ENCODE results near the gene C3orf22.

The C3orf22 gene

DNA sequence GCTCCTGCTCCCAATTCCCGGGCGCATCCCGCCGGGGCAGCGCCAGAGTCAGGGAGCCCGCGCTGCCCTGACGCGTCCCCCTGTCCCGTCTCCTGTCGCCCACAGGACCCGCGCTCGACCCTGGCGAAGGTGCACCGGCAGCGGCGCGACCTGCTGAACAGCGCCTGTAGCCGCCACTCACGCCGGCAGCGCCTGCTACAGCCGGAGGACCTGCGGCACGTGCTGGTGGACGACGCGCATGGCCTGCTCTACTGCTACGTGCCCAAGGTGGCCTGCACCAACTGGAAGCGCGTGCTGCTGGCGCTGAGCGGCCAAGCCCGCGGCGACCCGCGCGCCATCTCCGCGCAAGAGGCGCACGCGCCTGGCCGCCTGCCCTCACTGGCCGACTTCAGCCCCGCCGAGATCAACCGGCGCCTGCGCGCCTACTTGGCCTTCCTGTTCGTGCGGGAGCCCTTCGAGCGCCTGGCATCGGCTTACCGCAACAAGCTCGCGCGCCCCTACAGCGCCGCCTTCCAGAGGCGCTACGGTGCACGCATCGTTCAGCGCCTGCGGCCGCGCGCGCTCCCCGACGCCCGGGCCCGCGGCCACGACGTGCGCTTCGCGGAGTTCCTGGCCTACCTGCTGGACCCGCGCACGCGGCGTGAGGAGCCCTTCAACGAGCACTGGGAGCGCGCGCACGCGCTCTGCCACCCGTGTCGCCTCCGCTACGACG, 16.9 kb downstream of the C3orf22 start:
- no peak for TF ChIP-seq GATA3 (IDR thresholded peaks at IDR 0.05; ENCODE audit: low read depth, low read length)
- TF ChIP-seq GATA2 (IDR thresholded peaks at IDR 0.05; ENCODE audit: low read depth, low read length), result no peak

DNA sequence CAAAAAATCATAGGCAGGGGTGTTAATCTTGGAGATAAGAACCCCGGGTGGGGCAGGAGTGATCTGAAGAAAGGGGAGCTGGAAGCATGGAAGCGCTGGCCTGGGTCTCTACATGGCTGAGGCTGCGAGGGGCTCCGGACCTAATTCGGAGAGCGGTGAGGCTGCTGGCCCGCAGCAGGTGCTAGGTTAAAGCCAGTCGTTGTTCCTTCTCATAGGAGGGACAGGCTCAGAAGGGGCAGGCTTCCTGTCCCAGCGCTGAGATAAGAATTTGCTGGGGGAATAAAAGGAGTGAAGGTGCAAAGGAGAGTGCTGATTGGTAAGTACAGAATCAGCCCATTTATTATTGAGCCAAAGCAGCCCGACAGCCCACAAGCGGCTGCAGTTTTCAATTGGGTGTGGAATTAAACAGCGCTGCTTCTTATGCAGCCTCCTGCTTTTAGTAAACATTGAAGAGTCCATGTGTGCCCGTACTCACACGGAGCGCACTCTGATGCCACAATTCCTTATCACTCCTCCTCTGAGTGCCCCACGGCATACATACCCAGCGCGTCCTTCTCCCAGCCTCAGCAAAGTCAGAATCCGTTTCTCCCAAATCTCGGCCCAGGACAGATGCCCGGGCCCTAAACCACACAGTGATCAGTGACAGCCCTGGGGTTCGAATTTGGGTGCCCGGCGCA, 17.6 kb downstream of the C3orf22 start:
- TF ChIP-seq GATA2 (IDR thresholded peaks at IDR 0.05; ENCODE audit: low read depth, low read length) (no peak), GATA3 (IDR thresholded peaks at IDR 0.05; ENCODE audit: low read depth, low read length) (no peak)

DNA sequence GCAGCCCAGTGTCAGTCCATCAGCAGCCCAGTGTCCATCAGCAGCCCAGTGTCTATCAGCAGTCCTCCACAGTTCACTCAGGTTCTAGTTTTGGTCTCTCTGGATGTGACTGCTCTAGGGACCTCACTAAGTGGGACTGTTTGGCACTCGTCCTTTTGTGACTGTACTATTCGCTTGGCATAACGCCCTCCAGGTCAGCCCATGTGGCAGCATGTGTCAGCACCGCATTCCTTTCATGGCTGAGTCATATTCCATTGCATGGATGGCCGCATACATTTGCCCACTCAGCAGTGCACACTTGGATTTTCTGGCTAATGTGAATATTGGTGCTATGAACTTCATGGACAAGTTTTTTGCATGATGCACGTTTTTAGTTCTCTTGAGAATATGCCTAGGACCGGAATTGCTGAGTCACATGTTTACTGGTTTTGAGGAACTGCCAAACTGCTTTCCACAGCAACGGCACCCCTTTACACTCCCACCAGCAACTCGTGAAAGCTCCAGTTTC, 18.3 kb downstream of the C3orf22 start:
- no peak for TF ChIP-seq GATA3 (IDR thresholded peaks at IDR 0.05; ENCODE audit: low read depth, low read length)
- TF ChIP-seq GATA2 (IDR thresholded peaks at IDR 0.05; ENCODE audit: low read depth, low read length), result no peak

DNA sequence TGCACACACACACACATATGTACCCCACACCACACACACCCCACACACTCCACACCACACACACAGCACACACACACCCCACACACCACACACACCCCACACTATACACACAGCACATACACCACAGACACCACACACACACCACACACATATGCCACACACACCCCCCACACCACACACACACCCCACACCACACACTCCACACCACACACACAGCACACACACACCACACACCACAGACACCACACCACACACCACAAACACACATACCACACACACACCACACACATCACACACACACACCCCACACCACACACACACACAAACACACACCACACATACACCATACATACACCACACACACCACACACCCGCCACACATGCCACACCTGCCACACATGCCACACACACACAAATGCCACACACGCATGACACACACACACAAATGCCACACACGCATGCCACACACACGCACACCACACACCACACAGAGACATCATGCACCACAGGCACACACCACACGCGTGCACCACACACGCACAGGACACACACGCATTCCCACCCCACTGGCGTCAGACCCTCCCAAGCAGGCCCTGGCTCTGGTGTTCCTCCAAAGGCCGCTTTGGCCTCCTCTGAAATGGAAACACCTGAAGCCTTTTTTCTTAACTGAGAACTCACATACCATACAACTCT, 19.0 kb downstream of the C3orf22 start:
- no peak for TF ChIP-seq GATA2 (IDR thresholded peaks at IDR 0.05; ENCODE audit: low read depth, low read length)
- no peak for TF ChIP-seq GATA3 (IDR thresholded peaks at IDR 0.05; ENCODE audit: low read depth, low read length)

DNA sequence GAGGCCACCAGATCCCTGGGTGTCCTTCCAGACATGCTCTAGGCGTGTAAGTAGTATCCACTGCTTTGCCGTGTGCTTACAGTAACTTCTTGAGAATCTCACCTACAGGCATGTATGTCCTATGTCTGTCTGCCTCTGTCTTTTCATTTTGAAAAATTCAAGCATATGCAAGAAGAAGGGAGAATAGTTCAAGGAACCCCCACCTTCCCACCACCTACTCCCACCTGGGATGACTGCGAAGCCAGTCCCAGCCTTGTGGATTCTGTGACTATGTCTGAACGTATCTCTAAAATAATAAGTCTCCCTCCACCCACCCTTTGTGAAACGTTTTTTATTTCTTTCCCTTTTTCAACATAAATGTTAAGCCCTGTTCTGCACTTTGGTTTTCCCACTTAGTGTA, 19.8 kb downstream of the C3orf22 start:
- TF ChIP-seq GATA2 (IDR thresholded peaks at IDR 0.05; ENCODE audit: low read depth, low read length) (no peak), GATA3 (IDR thresholded peaks at IDR 0.05; ENCODE audit: low read depth, low read length) (no peak)

DNA sequence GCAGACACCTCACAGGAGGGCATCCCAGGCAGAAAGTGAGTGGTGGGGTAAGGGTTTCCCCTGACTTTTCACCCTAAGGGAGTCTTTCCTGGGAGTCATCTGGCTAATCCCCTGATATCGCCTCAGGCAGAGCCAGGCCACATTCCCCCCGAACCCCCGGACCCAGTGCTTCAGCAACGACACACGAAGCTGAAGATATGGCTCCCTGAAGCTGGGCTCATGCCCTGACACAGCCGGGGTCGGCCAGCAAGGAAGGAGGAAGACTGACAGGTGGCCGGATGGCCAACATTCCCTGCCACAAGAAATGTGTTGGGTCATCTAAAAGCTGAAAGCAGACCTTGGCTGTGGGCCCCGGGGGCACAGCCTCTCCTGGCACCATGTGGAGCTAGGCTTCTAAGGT, 20.4 kb downstream of the C3orf22 start:
- no peak for TF ChIP-seq GATA2 (IDR thresholded peaks at IDR 0.05; ENCODE audit: low read depth, low read length)
- no peak for TF ChIP-seq GATA3 (IDR thresholded peaks at IDR 0.05; ENCODE audit: low read depth, low read length)

DNA sequence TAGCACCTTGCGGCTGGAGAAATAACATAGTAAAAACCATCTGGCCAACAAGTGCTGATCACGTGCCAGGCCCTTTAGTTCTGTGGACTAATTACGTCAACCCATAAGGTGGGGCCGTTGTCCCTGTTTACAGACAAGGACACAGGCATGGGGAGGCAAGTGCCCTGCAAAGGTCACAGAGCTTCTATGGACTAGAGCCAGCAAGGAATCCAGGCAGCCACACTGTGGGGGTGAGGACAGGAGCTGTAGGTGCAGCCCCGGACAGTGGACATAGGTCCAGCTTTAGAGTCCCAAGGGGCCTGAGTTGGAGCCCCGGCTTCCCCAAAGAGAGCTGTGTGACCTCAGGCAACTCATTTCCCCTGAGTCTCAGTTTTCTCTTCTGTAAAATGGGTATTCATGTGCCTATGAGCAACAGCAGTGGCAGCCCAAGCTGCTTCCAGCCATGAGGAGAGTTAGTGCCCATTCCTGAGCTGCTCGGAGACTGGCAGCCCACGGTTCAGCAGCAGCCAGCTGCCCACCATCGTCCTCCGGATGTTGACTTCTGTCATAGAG, 20.9 kb downstream of the C3orf22 start:
- no peak for TF ChIP-seq GATA3 (IDR thresholded peaks at IDR 0.05; ENCODE audit: low read depth, low read length)
- no peak for TF ChIP-seq GATA2 (IDR thresholded peaks at IDR 0.05; ENCODE audit: low read depth, low read length)

DNA sequence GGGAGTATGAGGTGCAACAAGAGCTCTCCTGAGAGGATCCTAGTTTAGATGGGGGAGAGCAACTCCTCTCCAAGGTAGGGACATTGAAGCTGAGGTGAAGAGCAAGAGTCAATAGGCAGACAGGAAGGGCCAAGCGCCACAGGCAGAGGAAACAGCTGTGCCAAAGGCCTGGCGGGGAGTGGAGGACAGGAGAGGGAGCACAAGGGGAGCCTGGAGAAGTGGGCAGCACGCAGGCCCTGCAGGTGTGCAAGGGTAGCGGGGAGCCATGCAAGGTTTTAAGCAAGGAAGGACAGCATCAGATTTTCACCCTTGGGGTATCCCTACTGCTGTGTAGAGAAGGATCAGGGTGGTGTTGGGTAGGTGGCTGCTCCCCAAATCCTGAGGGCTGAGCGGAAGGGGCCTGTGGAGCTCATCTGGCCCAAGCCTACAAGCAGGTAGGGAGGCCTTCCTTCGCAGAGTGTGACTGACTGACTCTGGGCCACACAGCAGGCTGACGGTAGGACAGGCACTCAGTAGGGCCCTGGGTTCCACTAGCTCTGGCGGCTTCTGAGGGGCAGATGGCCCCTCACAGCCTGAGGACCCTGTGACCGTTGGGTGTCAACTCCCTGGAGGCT, 21.5 kb downstream of the C3orf22 start:
- TF ChIP-seq GATA3 (IDR thresholded peaks at IDR 0.05; ENCODE audit: low read depth, low read length) (no peak), GATA2 (IDR thresholded peaks at IDR 0.05; ENCODE audit: low read depth, low read length) (no peak)

DNA sequence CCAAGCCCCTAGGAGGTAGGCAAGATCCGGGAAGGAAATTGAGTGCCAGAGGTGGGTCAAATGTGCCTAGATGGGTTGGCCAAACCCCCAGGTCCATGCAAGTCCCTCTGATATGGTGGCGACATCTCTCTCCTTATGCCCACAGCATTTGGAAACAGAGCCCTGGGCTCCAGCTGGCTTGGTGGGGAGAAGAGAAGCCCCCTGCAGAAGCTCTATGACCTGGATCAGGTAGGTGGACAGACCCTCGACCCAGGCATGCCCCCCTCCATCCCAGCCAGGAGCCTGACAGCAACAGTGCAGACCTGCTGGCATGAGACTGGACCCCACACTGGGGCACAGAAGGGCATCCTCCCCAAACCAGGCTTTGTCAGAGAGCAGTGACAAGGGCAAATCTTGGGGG, 22.6 kb downstream of the C3orf22 start:
- TF ChIP-seq GATA3 (IDR thresholded peaks at IDR 0.05; ENCODE audit: low read depth, low read length) (no peak), GATA2 (IDR thresholded peaks at IDR 0.05; ENCODE audit: low read depth, low read length) (no peak)

DNA sequence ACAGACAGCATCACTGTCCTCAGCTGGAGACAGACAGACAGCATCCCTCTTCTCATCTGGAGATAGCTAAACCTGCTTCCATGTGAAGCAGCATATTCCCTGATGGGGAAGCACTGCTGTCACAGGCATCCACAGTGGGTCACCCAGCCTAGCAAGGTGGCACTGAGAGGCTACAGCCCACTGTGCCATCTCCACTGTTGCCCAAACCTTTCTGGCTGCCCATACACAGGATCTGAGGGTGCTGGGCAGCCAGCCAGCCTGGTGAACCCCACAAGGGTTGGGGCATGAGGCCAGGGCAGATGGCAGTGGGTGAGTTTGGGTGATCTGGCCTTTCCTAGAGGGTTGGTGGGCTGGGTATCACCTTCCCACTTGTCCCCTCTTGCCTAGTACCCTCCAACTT, 23.1 kb downstream of the C3orf22 start:
- TF ChIP-seq GATA2 (IDR thresholded peaks at IDR 0.05; ENCODE audit: low read depth, low read length) (no peak), GATA3 (IDR thresholded peaks at IDR 0.05; ENCODE audit: low read depth, low read length) (no peak)

DNA sequence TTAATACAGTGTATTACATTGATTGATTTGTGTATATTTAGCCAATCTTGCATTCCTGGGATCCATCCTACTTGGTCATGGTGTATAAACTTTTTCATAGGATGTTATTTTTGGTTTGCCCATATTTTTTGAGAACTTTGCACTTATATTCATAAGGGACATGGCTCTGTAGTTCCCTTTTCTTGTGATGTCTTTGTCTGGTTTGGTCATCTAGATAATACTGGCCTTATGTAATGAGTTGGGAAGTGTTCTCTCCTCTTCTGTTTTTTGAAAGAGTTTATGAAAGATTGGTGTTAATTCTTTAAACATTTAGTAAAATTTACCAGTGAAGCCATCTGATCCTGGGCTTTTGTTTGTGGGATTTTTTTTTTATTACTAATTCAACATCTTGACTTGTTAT, 25.2 kb downstream of the C3orf22 start:
- no peak for TF ChIP-seq GATA2 (IDR thresholded peaks at IDR 0.05; ENCODE audit: low read depth, low read length)
- no peak for TF ChIP-seq GATA3 (IDR thresholded peaks at IDR 0.05; ENCODE audit: low read depth, low read length)

DNA sequence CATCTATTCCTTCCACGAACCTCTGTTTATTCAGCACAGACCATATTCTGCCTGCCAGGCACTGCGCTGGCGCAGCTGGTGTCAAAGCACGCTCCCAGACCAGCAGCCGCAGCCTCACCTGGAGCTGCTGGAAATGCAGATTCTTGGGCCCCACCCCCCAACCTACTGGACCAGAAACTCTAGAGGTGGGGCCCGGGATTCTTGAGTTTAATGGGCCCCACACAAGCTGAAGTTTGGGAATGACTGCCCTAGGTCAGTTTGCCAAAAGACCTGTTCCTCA, 27.7 kb downstream of the C3orf22 start:
- TF ChIP-seq GATA3 (IDR thresholded peaks at IDR 0.05; ENCODE audit: low read depth, low read length), result no peak
- no peak for TF ChIP-seq GATA2 (IDR thresholded peaks at IDR 0.05; ENCODE audit: low read depth, low read length)

DNA sequence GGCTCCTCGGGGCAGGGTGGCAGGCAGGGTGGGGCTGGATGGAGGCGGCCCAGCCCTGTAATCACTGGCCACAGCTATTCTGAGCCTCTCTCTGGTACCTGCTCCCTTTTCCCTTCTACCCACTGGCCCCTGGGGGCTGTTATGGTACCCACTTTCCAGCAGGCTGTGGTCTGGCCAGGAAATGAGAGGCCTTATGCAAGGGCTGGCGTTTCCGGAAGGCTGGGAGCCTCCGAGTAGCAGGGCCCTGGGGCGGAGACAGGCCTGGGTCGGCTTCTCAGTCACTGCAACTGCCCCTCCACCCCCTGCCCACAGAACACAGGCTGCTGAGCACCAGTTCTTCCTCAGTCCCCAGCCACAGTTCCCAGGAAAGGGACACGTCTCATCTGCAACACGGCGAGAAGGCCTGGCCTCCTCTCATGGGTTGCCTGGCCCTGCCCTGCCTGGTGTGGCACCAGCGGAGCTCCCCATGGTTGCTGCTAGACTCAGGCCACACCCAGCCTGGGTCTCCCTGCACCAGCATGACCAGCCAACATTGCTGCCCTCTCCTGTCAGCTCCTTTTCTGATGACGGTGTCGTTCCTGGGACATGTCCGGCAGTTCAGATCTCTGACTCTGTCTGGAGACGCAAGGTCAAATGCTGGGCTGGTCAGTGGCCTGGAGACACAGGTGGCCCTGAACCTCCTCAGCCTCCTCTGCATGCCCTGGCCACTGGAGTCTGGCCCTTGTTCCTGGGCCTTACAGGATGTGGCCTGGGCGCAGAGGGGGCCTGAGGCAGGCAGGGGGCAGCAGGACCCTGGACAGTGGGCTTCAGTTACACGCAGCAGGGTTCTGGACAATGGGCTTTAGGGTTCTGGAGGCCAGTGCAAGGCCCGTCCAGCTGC, 28.3 kb downstream of the C3orf22 start:
- TF ChIP-seq GATA3 (IDR thresholded peaks at IDR 0.05; ENCODE audit: low read depth, low read length) (no peak), GATA2 (IDR thresholded peaks at IDR 0.05; ENCODE audit: low read depth, low read length) (no peak)
